ENCODE data around the gene DENND1A. TPM values are rescaled to one million over a fixed set of nuclear protein-coding genes. Genes with fewer than 3 reads are reported as not detected.

Gene DENND1A
- total and polyA plus RNA-seq, 2 of the 13 experiments (the other 11 are each of a cell fraction or from before 2014, with no cell fraction given), result 14.8 to 30.1 TPM

- TF ChIP-seq KMT2A (CRISPR knock-in tag; IDR thresholded peaks at IDR 0.05) (no peak), ZNF18 (CRISPR knock-in tag; IDR thresholded peaks at IDR 0.05; ENCODE audit: insufficient replicate concordance) (no peak), ZNF576 (CRISPR knock-in tag; IDR thresholded peaks at IDR 0.05) (no peak)
Measured at GRCh38 chr9:123599781-123600180, 330.1 kb downstream of the DENND1A start (continued).

GRCh38 chr9:123597876-123598556 lies 331.9 kb downstream of the DENND1A start:
- POLR2A ChIA-PET, result no interaction called here
- ATAC-seq (peak; percentile 72), DNase-seq (ENCODE audit: low spot score) (peak; percentile 23), FAIRE-seq (peak; percentile 36)
- Histone ChIP-seq H3K79me2 (ENCODE audit: insufficient read depth, low read length) (no peaks in the 10 kb centered on the region), H3K4me3 (replicated peaks in 1 of 3; ENCODE audit: insufficient read depth in 1 of 3, low read depth in 2 of 3, low read length in 3 of 3) (no peak overlapping the region), H3K9me3 (ENCODE audit: low read length) (no peaks in the 10 kb centered on the region), H3K4me2 (ENCODE audit: low read depth, low read length) (no peak overlapping the region), H3K4me1 (ENCODE audit: insufficient read depth, low read length) (peaks cover 8% of the 10 kb centered on the region), H4K20me1 (ENCODE audit: insufficient read depth, low read length) (no peaks in the 10 kb centered on the region), H3K27ac (ENCODE audit: extremely low read length, insufficient read depth, low read length) (no peak overlapping the region), H3K9ac (ENCODE audit: insufficient read depth, low read depth, low read length) (no peak overlapping the region), H3K27me3 (ENCODE audit: control insufficient read depth in 1 of 2, insufficient read depth in 2 of 2, low read length in 2 of 2) (no peaks in the 10 kb centered on the region), H2AFZ (ENCODE audit: low read length) (no peak overlapping the region), H3K36me3 (replicated peaks in 1 of 2; ENCODE audit: control insufficient read depth in 1 of 2, insufficient read depth in 2 of 2, low read length in 2 of 2) (peaks cover 2 to 4% of the 10 kb centered on the region in 2 experiments; a peak in 2 of 5 replicates)
- no TSS peak for BruUV-seq (replicated peaks)
- intact Hi-C loops (cut with micrococcal nuclease; ENCODE audit: unreplicated experiment), result no loop called here
- CTCF ChIA-PET (ENCODE audit: low intra/inter-chr PET ratio, low total read pairs), result no interaction called here
- WGBS (ENCODE audit: low lambda C conversion rate), result 83% methylated on average over 5 of the region's 8 CpGs
- in situ Hi-C loops (cut with HindIII; ENCODE audit: extremely low pct_ligation_motif_present, low pct_unique_long_range_greater_than_20kb), result no loop called here
- no peak for TF ChIP-seq ZNF562 (CRISPR knock-in tag; IDR thresholded peaks at IDR 0.05; ENCODE audit: borderline replicate concordance)
- TF ChIP-seq NR2C2 (CRISPR knock-in tag; IDR thresholded peaks at IDR 0.05; ENCODE audit: borderline replicate concordance), result peak; percentile 71
- peak; percentile 5; the same call in 1 of the 2 replicates for TF ChIP-seq HNF4A (CRISPR knock-in tag; IDR thresholded peaks at IDR 0.05)
- peak; percentile 76 for TF ChIP-seq ATF7 (IDR thresholded peaks at IDR 0.05)
- TF ChIP-seq ATF7 (CRISPR knock-in tag; IDR thresholded peaks at IDR 0.05), result no peak
- TF ChIP-seq NR2F1 (CRISPR knock-in tag; IDR thresholded peaks at IDR 0.05), result peak in 1 of 2 experiments; percentile 20; a peak in 1 of 4 replicates
- no peak for TF ChIP-seq ZNF362 (CRISPR knock-in tag; IDR thresholded peaks at IDR 0.05; ENCODE audit: borderline replicate concordance)
- peak; percentile 74 for TF ChIP-seq NR2F6 (IDR thresholded peaks at IDR 0.05)
- TF ChIP-seq NR2F6 (CRISPR knock-in tag; IDR thresholded peaks at IDR 0.05), result peak; percentile 63
- no peak for TF ChIP-seq HINFP (CRISPR knock-in tag; IDR thresholded peaks at IDR 0.05; ENCODE audit: low read depth)
- TF ChIP-seq CTCF (CRISPR knock-in tag; IDR thresholded peaks at IDR 0.05), result peak; percentile 45
- peak; percentile 29; the same call in 1 of the 2 replicates for TF ChIP-seq TCF7 (IDR thresholded peaks at IDR 0.05; ENCODE audit: low read depth)
- no peak for TF ChIP-seq TAF15 (IDR thresholded peaks at IDR 0.05; ENCODE audit: low read depth, low read length, poor library complexity, severe bottlenecking)
- no peak for TF ChIP-seq ZSCAN9 (CRISPR knock-in tag; IDR thresholded peaks at IDR 0.05; ENCODE audit: borderline replicate concordance)
